Endometrial microvascular endothelial cells (primary cell): ENCODE data around the gene CGA. TPM values are rescaled to one million over a fixed set of nuclear protein-coding genes. Genes with fewer than 3 reads are reported as not detected.

Experiments
- total RNA-seq: library from RNA; depleted of rRNA; stranded (reverse); fragments of >200 nt; gene quantifications from one replicate; pipeline ENCODE4 v1.2.3, GENCODE V29; 2015; ENCODE audit errors: inconsistent ontology term

Gene CGA
- total RNA-seq, 1 donor from 2014 or later, result not detected

Other genes starting within 250 kb of the CGA start
- not detected for gene HTR1E, start 157.6 kb downstream of the CGA start, total RNA-seq
- 5.9 TPM for gene ZNF292, start 60.5 kb upstream of the CGA start, total RNA-seq
- 2.7 TPM for gene SMIM8, start 227.5 kb upstream of the CGA start, total RNA-seq
- not detected for gene GJB7, start 234.2 kb upstream of the CGA start, total RNA-seq
- 0.19 TPM for gene C6orf163, start 249.7 kb upstream of the CGA start, total RNA-seq